Inferior parietal cortex (tissue), 1 donor: ENCODE measurements around the gene ESR2.
"Not testable (repeated sequence)": the region's sequence is repeated elsewhere in the genome, so short reads cannot be mapped to it uniquely, and the experiment has no call there.

Source experiments
- DNase-seq: peaks from one replicate; pipeline ENCODE4 v3.0.0-alpha.2; 2016; ENCODE audit errors: extremely low spot score

ESR2 gene

DNA sequence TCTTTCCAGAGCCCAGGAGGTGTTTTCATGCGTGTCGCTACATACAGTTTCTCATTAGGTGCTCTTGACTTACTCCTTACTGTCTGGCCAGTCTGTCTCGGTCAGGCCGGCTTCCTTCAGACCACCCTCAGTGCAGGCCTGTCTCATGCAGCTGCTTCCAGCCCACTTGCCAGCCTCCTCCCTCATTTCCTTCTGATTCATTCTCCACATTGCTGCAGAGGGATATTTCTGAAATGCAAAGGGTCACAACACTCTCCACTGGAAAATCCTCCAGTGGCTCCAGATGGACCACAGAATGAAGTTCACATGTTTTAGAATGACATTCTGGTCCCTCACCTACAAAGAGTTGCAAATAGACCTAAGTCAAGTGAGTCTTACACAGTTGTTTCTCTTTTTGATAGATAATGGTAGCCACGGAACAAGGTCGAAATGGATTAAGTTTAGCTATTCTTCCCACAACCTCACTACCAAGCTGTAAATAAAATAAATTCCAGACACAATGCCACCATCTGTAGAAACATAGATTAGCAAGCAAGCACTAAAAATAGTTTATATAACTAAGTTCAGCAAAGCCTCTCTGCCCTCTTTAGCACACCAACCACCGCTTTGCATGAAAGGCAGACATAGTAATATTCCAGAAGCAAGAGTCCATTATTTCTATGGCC is 146.9 kb downstream of the ESR2 start:
- no peak for DNase-seq

GRCh38 chr14:64137657-64138290 is 156.4 kb downstream of the ESR2 start:
- DNase-seq: no peak

DNA sequence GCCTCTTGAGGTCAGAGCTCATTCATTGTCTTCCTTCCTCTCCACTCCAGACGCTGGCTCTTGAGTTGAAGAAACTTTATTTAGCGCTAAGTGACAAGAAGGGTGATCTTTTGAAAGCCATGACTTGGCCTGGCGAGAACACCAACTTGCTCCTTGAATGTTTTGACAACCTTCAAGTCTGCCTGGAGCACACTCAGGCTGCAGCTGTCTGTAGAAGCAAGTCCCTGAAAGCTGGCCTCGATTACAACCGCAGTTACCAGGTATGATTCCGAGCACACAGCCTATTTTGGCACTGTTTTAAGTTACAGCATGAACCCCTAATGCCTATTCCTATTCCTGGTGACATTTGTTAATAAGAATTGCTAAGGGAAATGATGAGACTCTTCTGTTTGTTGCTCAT is 167.6 kb downstream of the ESR2 start:
- no peak for DNase-seq

GRCh38 chr14:64125270-64125669 is 168.9 kb downstream of the ESR2 start:
- no peak for DNase-seq

GRCh38 chr14:64123241-64123822 is 170.8 kb downstream of the ESR2 start:
- DNase-seq: no peak

DNA sequence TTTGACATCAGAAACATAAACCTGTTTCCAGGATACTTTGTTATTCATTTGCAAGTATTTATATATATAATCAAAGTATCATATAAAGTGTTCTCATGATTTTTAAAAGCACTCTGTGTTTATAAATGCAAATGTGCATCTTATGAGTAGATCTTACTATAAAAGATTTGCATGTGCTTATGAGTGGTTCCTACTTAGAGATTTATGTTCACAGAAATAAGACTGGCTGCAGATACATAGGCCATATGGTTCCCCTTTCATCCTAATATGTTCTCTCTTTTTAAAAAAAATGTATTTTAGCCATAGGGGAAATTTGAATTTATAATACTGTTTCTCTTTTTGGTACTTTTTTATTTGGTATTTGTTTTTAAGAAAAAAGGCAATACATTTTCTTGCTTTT is 174.2 kb downstream of the ESR2 start:
- no peak for DNase-seq

GRCh38 chr14:64119500-64119899 is 174.7 kb downstream of the ESR2 start:
- DNase-seq: no peak

DNA sequence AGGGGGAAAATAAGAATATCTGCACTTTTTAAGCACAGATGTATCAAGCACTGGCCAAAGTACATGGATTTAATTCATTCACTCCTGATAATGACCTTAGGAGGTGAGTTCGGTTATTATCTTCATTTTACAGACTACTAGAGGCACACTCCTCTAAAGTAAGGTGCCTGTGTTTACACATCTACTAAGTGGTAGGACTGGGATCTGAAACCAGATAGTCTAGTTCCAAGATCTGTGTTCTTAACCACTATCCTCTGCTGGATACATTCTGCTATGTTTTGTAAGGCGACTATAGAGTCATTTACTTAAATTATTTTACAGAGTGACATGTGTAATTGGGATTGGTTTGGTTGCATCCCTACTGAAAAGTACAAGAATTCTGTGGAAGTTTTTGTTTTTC is 175.3 kb downstream of the ESR2 start:
- DNase-seq: no peak

- not testable (repeated sequence) for DNase-seq
Observed at GRCh38 chr14:64118403-64118742, 175.8 kb downstream of the ESR2 start.

GRCh38 chr14:64117671-64118402 is 176.3 kb downstream of the ESR2 start:
- DNase-seq: no peak

DNA sequence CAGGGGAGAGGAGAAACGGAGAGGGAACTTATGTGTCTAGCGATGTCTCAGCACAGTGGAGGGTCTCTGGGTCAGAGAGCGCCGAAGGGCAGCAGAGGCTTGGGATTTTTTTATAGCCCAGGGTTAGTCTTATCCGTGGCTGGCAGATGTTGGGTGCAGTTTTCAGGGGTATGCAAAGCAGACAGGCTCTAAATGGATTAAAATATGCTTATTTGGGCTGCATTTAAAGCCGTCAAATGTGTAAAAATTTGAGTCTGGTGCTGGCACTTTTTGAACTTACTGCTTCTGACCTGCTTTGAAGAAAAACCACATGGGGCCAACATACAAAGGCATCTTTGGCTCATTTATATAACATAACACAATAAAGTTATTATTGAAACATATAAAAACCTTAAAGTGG is 178.8 kb downstream of the ESR2 start:
- no peak for DNase-seq

GRCh38 chr14:64114796-64115195 is 179.4 kb downstream of the ESR2 start:
- no peak for DNase-seq

DNA sequence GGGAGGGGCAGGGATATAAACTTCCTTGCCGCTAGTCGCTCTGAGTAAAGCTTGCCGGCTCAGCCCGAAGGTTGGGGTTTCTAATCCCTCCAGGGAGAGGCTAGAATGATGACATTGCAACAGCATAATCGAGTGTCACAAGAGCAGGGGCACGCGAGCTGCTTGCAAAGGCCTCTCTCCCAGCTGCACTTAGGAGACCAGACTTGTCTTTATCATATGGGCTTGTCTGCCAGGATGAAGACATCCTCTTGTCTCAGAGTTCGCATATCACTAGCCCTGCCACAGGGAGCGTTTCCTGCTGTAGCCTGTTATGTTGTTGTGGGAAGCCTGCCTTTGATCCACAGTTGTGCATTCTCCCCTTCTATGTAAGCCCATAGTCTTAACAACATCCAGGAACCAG is 180.0 kb downstream of the ESR2 start:
- DNase-seq: no peak

DNA sequence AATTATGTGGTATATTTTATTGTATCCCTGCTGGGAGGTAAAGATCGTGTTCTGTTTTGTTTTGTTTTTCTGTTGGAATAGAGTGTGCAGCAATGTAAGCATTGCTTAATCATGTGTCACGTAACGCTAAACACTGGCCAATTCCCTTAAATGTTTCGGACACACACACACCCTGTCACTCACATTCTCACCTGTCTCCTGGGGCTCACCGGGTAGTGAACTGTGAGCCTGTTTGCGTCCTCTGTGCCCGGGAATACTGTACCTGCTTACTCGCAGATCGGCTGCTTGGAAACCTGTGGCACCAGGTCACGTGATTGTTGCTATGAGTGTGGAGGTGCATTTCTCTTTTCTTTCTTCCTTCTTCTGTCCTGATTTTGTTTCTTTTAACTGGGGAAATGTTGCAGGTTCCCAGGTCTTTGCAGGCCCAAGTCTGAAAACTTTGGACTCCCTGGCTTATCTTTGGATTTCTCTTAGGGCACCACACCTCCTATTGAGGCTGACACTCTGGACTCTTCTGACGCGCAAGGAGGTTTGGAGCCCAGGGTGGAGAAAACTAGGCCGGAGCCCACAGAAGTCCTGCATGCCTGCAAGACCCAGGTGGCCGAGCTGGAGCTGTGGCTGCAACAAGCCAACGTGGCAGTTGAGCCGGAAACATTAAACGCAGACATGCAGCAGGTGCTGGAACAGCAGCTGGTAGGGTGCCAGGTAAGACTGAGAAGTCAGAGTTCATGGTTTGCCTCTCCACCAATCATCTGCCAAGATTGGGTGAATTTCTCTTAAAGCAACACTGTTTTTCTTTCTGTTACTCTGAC is 181.1 kb downstream of the ESR2 start:
- no peak for DNase-seq

- DNase-seq: no peak
Observed at GRCh38 chr14:64110802-64111201, 183.4 kb downstream of the ESR2 start.

DNA sequence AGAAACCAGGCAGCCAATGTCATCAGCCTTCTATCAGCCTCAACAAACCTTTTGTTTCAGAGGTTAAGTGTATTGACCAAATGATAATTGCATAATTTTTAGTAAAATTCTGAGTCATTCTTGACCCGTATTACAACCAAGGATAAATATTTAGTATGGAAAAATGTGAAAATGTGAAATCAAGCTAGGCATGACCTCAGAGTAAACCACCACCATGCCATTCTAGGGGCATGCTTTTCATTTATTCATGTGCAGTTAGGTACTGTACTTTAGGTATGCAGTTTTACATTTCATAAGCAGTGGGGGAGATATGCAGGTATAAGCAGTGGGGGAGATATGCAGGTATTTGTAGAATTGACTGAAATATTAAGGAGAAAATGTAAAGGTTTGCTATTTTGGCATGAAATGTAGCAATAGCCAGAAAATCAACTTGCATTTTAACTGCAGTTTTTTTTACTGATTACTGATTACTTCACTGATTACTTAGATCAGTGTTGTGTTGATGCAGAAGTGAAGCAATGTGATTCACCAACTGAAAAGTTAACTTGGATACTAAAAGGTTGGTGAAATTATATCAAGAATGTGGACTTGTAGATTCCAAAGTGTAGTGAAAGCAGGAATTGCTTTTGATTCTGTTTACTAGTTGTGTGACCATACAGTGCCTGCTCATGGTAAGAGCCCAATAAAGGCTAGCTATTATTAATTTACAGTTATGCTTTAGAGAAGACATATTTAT is 184.2 kb downstream of the ESR2 start:
- DNase-seq: no peak

DNA sequence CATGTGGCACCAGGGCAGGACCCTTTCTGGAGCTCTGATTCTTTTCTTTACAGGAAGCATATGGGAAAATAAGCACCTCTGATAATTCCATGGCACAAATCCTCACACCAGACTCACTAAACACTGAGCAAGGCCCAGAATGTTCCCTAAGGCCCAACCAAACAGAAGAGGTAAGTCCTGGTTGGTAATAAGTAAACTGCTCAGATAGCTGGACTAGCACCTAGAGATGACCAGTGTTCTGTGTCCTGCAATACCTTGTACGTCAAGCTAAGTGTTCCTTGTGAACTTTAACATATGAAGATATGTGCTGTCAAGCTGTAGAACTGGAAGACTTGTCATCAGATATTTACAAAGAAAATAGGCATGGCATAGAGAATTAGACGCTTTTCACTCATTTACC is 186.7 kb downstream of the ESR2 start:
- no peak for DNase-seq

DNA sequence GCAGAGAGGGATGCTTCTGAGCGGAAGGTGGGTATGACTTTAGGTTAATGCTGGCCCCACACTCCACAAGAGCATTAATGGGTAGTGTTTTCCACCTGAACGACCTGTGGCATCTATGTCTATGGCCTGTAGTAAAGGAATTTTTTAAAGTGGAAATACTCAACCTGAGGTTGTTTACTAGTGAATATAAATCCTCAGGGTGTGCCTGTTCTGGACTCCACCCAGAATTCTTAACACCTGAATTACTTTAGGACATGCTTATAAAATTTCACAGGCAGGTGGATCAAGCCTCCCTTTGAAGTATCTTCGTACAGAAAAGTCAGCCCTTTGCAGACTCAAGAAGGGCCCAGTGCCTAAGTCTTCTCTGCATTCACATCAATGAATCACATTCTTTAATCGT is 196.1 kb downstream of the ESR2 start:
- DNase-seq: no peak

DNA sequence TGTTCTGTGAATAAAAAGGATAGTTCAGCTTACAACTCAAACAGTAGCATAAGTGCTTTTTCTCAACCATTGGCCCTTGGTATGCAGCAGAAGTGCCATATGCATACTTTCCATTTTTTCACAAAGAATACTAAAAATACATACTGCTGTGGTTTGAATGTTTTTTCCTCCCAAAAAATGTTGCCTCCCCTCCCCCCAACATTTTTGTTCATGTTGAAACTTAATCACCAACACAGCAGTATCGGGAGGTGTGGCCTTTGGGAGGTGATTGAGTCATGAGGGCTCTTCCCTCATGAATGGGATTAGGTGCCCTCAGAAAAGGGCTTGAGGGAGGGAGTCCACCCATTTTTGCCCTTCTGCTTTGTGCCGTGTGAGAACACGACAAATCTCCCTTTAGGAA is 198.6 kb downstream of the ESR2 start:
- DNase-seq: no peak

DNA sequence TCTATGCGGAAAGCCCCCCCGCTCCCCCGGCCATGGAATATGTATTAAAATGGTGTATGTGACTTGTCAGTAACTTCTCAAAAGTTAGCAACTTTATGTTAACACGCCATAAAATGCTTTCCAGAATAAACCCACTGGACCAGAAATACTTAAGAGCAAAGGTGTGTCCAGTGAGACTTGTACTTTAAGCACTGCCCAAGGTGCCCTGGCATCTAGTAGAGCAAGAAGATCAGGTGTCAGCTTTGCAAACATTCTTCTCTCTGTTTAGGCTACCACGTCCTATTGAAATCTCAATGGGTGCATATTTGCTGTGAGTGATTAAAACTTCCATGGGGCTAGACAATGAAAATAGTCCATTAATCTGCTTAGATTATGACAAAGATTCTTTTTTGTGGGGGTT is 201.2 kb downstream of the ESR2 start:
- no peak for DNase-seq

DNA sequence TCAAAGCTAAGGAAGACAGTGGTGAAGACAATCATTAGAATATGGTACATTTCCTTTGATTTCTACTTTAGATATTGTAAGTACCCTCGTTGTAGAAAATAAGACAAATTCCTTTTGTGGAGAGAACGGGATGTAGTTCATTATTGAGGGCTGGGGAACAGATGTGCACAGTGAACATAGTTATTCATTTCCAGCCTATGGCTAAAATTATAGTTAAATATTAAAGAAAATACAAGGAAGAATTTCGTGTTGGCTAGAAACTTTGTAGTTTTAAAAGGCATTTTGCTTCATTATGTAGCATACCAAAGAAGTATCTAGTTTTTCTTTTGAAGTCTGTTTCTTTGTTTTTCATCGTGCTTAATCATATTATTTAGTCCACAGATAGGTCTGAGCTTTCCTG is 201.8 kb downstream of the ESR2 start:
- no peak for DNase-seq
